A673 (cell line): Measurements from ENCODE around the gene ADGRD1. TPM values are rescaled to one million over a fixed set of nuclear protein-coding genes. Genes with fewer than 3 reads are reported as not detected.

Experiments
- BruUV-seq: library from RNA; stranded (reverse); fragments of 400-500 nt; replicated peaks from 2 replicates; lab custom pipeline; 2021; lab: Mats Ljungman, UMichigan
- CTCF ChIA-PET: fragments of 300-600 bp; sonication (Branson Sonifier 250); formaldehyde crosslinking; loops from one replicate; lab custom pipeline; 2022; ENCODE audit warnings: antibody characterized with exemption; lab: Charles Lee
- POLR2A ChIA-PET: fragments of 300-600 bp; sonication (Branson Sonifier 250); formaldehyde crosslinking; loops from one replicate; lab custom pipeline; 2022; ENCODE audit warnings: antibody characterized with exemption; ENCODE audit not compliant: low non-redundant PET; lab: Charles Lee
- DNase-seq: peaks from one replicate; pipeline ENCODE4 v3.0.0-alpha.2; 2015; ENCODE audit warnings: low spot score
- H3K27ac ChIP-seq: fragments of 200-600 bp; sonication (generic); 2 replicates; pipeline ENCODE4 v1.5.1; 2016; ENCODE audit warnings: mixed run types, low read depth, mild to moderate bottlenecking, mixed read lengths, antibody characterized with exemption, low read length; ENCODE audit not compliant: poor library complexity, severe bottlenecking
- H3K27me3 ChIP-seq: fragments of 200-600 bp; sonication (generic); replicated peaks from 2 replicates; pipeline ENCODE4 v1.6.1; 2017; ENCODE audit warnings: mixed run types, low read depth, mild to moderate bottlenecking, mixed read lengths, antibody characterized with exemption, low read length; ENCODE audit not compliant: insufficient read depth, poor library complexity
- H3K36me3 ChIP-seq: fragments of 200-600 bp; sonication (generic); 2 replicates; pipeline ENCODE4 v1.6.1; 2016; ENCODE audit warnings: mixed run types, mild to moderate bottlenecking, mixed read lengths, antibody characterized with exemption, low read length; ENCODE audit not compliant: insufficient read depth, poor library complexity, severe bottlenecking
- H3K4me1 ChIP-seq: fragments of 200-600 bp; sonication (generic); 2 replicates; pipeline ENCODE4 v1.6.1; 2017; ENCODE audit warnings: mixed run types, mild to moderate bottlenecking, mixed read lengths, antibody characterized with exemption, low read length; ENCODE audit not compliant: insufficient read depth, poor library complexity, severe bottlenecking
- H3K4me3 ChIP-seq: fragments of 200-600 bp; sonication (generic); 2 replicates; pipeline ENCODE4 v1.5.1; 2016; ENCODE audit warnings: low read depth, mixed run types, mild to moderate bottlenecking, mixed read lengths, low read length; ENCODE audit not compliant: poor library complexity, severe bottlenecking
- H3K9me3 ChIP-seq: fragments of 200-600 bp; sonication (generic); 2 replicates; pipeline ENCODE4 v1.6.1; 2016; ENCODE audit warnings: mixed run types, low read depth, mild to moderate bottlenecking, mixed read lengths, antibody characterized with exemption, low read length; ENCODE audit not compliant: poor library complexity, severe bottlenecking
- CTCF ChIP-seq: fragments of 300-800, 200-600 bp; sonication (generic); conservative IDR thresholded peaks from 2 replicates; pipeline ENCODE4 v1.5.1; 2017; ENCODE audit warnings: low read depth, mild to moderate bottlenecking, antibody characterized with exemption, low read length, moderate library complexity, mixed read lengths
- EZH2 ChIP-seq: fragments of 200-600 bp; sonication (generic); IDR thresholded peaks from 2 replicates; pipeline ENCODE4 v1.6.1; 2017; ENCODE audit warnings: borderline replicate concordance, low read depth, mild to moderate bottlenecking, mixed read lengths, antibody characterized with exemption, low read length; ENCODE audit not compliant: poor library complexity, severe bottlenecking
- intact Hi-C: fragments of 100-400 bp; cut with micrococcal nuclease; formaldehyde crosslinking; loops from one replicate; pipeline ENCODE4 v1.10.0; 2022; ENCODE audit not compliant: unreplicated experiment
- total RNA-seq: library from RNA; stranded (reverse); gene quantifications from 2 replicates; pipeline ENCODE4 v1.2.3, GENCODE V29; 2021

The ADGRD1 gene
- total RNA-seq, 1 experiment from 2014 or later = not detected

- Histone ChIP-seq H3K4me3 (no peak overlapping the region), H3K27ac (no peak overlapping the region), H3K4me1 (peaks cover 10% of the 10 kb centered on the region), H3K36me3 (no peaks in the 10 kb centered on the region), H3K27me3 (no peaks in the 10 kb centered on the region), H3K9me3 (no peaks in the 10 kb centered on the region)
- POLR2A ChIA-PET = no interaction called here
- DNase-seq = no peak
- BruUV-seq = no TSS peak
- CTCF ChIA-PET = no interaction called here
- intact Hi-C loops = no loop called here
- TF ChIP-seq CTCF (no peak), EZH2 (no peak)
Observed at GRCh38 chr12:130968611-130969010, 14.9 kb downstream of the ADGRD1 start.

- no peaks in the 10 kb centered on the region for H3K36me3 ChIP-seq
- H3K4me3 ChIP-seq = no peak overlapping the region
- H3K27ac ChIP-seq = no peak overlapping the region
- POLR2A ChIA-PET = no interaction called here
- no TSS peak for BruUV-seq
- H3K4me1 ChIP-seq = peaks cover 10% of the 10 kb centered on the region
- H3K27me3 ChIP-seq = no peaks in the 10 kb centered on the region
- intact Hi-C loops = no loop called here
- CTCF ChIA-PET = no interaction called here
- no peak for DNase-seq
- TF ChIP-seq CTCF (no peak), EZH2 (no peak)
- no peaks in the 10 kb centered on the region for H3K9me3 ChIP-seq
Observed at GRCh38 chr12:130969223-130969622, 15.5 kb downstream of the ADGRD1 start.

- H3K4me3 ChIP-seq = no peak overlapping the region
- ChIA-PET CTCF (no interaction called here), POLR2A (no interaction called here)
- no TSS peak for BruUV-seq
- TF ChIP-seq EZH2 = no peak
- H3K9me3 ChIP-seq = no peaks in the 10 kb centered on the region
- H3K4me1 ChIP-seq = peaks cover 9% of the 10 kb centered on the region
- no peak for DNase-seq
- no peak overlapping the region for H3K27ac ChIP-seq
- H3K27me3 ChIP-seq = no peaks in the 10 kb centered on the region
- intact Hi-C loops = no loop called here
- H3K36me3 ChIP-seq = no peaks in the 10 kb centered on the region
Observed at GRCh38 chr12:130970165-130970907, 16.6 kb downstream of the ADGRD1 start.

GRCh38 chr12:130970908-130971233, 17.2 kb downstream of the ADGRD1 start:
- Histone ChIP-seq H3K9me3 (no peaks in the 10 kb centered on the region), H3K36me3 (no peaks in the 10 kb centered on the region), H3K4me3 (no peak overlapping the region), H3K27ac (no peak overlapping the region), H3K4me1 (peaks cover 4% of the 10 kb centered on the region), H3K27me3 (no peaks in the 10 kb centered on the region)
- intact Hi-C loops = no loop called here
- CTCF ChIA-PET = no interaction called here
- no TSS peak for BruUV-seq
- POLR2A ChIA-PET = no interaction called here
- TF ChIP-seq EZH2 (no peak), CTCF (no peak)
- no peak for DNase-seq
